Osteocyte (in vitro differentiated cells): ENCODE measurements around the gene RGS19. TPM values are rescaled to one million over a fixed set of nuclear protein-coding genes. Genes with fewer than 3 reads are reported as not detected.

Source experiments
- DNase-seq: peaks from one replicate; pipeline ENCODE4 v3.0.0; 2021; ENCODE audit warnings: mixed read lengths; ENCODE audit not compliant: unreplicated experiment; ENCODE audit errors: extremely low spot score
- H3K27ac Mint-ChIP-seq: one replicate; pipeline ENCODE4 v1.8.0; 2021; ENCODE audit warnings: mild to moderate bottlenecking, mixed read lengths; ENCODE audit not compliant: unreplicated experiment
- H3K27me3 Mint-ChIP-seq: one replicate; pipeline ENCODE4 v1.8.0; 2021; ENCODE audit warnings: mixed read lengths; ENCODE audit not compliant: unreplicated experiment
- H3K36me3 Mint-ChIP-seq: one replicate; pipeline ENCODE4 v1.8.0; 2021; ENCODE audit warnings: mixed read lengths; ENCODE audit not compliant: unreplicated experiment
- H3K4me1 Mint-ChIP-seq: one replicate; pipeline ENCODE4 v1.8.0; 2021; ENCODE audit warnings: mixed read lengths; ENCODE audit not compliant: unreplicated experiment
- H3K4me3 Mint-ChIP-seq: one replicate; pipeline ENCODE4 v1.8.0; 2021; ENCODE audit warnings: mild to moderate bottlenecking, moderate library complexity, mixed read lengths; ENCODE audit not compliant: unreplicated experiment
- H3K9me3 Mint-ChIP-seq: one replicate; pipeline ENCODE4 v1.8.0; 2021; ENCODE audit warnings: mixed read lengths; ENCODE audit not compliant: unreplicated experiment
- total RNA-seq: library from RNA; stranded (reverse); gene quantifications from 2 replicates; pipeline ENCODE4 v1.2.1, GENCODE V29; 2021
- TF ChIP-seq, protein P1 (sequence below): fragments of 200-600 bp; sonication (generic); IDR thresholded peaks from 2 replicates; pipeline ENCODE4 v1.5.0; 2021; ENCODE audit warnings: antibody characterized with exemption, mild to moderate bottlenecking, moderate library complexity

Gene RGS19
- total RNA-seq, 1 donor from 2014 or later = 8.0 TPM

DNA sequence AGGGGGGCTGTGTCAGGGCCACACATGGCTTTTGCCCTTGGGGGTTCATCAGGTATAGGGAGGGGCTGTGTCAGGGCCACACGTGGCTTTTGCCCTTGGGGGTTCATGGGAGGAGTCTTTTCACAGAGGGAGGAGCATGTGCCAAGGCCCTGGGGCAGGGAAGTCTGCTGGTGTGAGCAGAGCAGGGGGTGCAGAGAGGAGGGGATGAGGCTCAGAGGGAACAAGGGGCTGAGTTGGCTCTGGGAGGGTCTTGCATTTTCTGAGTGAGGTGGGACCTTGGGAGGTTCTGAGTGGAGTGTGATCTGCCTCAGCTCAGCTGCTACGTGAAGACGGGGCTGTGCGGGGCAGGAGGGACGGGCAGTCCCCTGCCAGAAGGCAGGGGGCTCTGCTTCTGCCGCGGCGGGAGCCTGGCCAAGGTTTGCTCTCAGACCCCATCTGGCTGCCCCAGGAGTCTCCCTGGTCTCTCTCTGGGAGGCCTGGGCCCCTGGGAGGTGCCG, 23.9 kb downstream of the RGS19 start:
- no peak overlapping the region for H3K4me3 Mint-ChIP-seq
- H3K4me1 Mint-ChIP-seq = peaks cover 49% of the 10 kb centered on the region
- H3K36me3 Mint-ChIP-seq = no peaks in the 10 kb centered on the region
- H3K27me3 Mint-ChIP-seq = no peaks in the 10 kb centered on the region
- TF ChIP-seq, protein P1, sequence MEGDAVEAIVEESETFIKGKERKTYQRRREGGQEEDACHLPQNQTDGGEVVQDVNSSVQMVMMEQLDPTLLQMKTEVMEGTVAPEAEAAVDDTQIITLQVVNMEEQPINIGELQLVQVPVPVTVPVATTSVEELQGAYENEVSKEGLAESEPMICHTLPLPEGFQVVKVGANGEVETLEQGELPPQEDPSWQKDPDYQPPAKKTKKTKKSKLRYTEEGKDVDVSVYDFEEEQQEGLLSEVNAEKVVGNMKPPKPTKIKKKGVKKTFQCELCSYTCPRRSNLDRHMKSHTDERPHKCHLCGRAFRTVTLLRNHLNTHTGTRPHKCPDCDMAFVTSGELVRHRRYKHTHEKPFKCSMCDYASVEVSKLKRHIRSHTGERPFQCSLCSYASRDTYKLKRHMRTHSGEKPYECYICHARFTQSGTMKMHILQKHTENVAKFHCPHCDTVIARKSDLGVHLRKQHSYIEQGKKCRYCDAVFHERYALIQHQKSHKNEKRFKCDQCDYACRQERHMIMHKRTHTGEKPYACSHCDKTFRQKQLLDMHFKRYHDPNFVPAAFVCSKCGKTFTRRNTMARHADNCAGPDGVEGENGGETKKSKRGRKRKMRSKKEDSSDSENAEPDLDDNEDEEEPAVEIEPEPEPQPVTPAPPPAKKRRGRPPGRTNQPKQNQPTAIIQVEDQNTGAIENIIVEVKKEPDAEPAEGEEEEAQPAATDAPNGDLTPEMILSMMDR = no peak
- peak overlapping the region; percentile 64 for H3K27ac Mint-ChIP-seq
- no peaks in the 10 kb centered on the region for H3K9me3 Mint-ChIP-seq
- DNase-seq = no peak

GRCh38 chr20:64053841-64054661, 25.3 kb downstream of the RGS19 start:
- Mint-ChIP-seq H3K4me3 (peak overlapping the region; percentile 29), H3K36me3 (no peaks in the 10 kb centered on the region)
- DNase-seq = no peak

GRCh38 chr20:64052987-64053840, 26.1 kb downstream of the RGS19 start:
- H3K4me1 Mint-ChIP-seq = peaks cover 44% of the 10 kb centered on the region
- no peak for DNase-seq
- no peaks in the 10 kb centered on the region for H3K9me3 Mint-ChIP-seq
- TF ChIP-seq, protein P1 = no peak
- H3K27me3 Mint-ChIP-seq = no peaks in the 10 kb centered on the region
- H3K36me3 Mint-ChIP-seq = no peaks in the 10 kb centered on the region
- no peak overlapping the region for H3K27ac Mint-ChIP-seq
- H3K4me3 Mint-ChIP-seq = no peak overlapping the region

More at GRCh38 chr20:64053841-64054661, 25.3 kb downstream of the RGS19 start:
- Mint-ChIP-seq H3K27ac (peak overlapping the region; percentile 78), H3K9me3 (no peaks in the 10 kb centered on the region), H3K4me1 (peaks cover 48% of the 10 kb centered on the region), H3K27me3 (no peaks in the 10 kb centered on the region)
- TF ChIP-seq, protein P1 = peak; percentile 47

DNA sequence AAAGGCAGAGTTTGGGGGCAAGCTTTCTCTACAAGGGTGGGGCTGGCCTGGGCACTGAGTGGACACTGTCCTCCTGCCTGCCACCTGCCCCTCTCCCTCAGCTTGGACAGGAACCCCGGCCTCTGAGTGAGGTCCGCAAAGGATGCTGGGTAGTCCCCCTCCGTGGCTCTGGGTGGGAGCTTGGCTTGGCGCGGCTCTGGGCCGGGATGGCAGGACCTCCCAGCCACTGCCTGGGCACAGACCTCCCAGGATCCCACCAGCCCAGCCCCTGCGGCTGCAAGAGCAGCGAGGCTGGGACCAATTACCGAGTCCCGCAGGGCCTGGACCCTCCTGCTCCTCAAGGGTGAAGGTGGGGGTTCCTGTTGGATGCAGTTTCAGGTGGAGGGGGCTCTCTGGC, 27.0 kb downstream of the RGS19 start:
- no peaks in the 10 kb centered on the region for H3K27me3 Mint-ChIP-seq
- H3K4me3 Mint-ChIP-seq = no peak overlapping the region
- TF ChIP-seq, protein P1 = no peak
- DNase-seq = no peak
- no peaks in the 10 kb centered on the region for H3K9me3 Mint-ChIP-seq
- no peak overlapping the region for H3K27ac Mint-ChIP-seq
- no peaks in the 10 kb centered on the region for H3K36me3 Mint-ChIP-seq
- H3K4me1 Mint-ChIP-seq = peaks cover 35% of the 10 kb centered on the region
